ENCODE results near the gene RHOA.

RHOA gene

DNA sequence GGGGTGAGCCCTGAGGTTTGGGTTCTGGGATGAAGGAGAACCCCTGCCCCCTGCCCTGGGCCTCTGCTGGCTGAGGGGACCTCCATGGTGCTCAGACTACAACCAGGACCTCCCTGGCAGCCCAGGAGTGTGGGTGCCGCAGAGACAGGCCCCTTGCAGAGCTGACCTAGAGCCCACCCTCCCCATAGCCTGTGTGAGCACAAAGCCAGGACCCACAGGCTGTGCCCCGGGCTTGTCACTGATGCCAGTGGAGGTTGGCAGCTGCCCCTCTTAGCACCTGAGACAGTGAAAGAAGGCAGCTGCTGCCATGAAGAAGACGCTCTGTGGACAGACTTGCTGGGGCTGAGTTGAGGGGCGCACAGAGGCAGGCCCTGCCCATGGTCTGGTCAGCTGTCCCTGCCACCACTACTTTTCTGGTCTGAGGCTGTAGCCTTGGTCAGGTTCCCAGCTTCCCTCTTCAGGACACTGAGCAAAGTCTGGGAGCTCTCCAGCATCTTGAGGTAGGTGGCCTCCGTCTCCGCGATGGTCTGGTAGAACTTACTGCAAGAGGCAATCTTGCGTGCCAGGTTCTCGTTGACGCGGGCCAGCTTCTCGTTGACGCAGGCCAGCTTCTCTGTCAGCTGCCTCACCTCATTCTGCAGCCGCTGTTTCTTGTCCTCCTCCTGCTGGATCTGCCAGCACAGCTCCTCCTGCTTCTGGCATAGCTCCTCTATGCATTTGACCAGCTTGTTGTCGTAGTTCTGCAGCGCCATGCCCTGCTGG lies 94.9 kb downstream of the RHOA start:
- TF ChIP-seq TEAD4 (IDR thresholded peaks at IDR 0.05), result no peak
- TF ChIP-seq, protein P1, sequence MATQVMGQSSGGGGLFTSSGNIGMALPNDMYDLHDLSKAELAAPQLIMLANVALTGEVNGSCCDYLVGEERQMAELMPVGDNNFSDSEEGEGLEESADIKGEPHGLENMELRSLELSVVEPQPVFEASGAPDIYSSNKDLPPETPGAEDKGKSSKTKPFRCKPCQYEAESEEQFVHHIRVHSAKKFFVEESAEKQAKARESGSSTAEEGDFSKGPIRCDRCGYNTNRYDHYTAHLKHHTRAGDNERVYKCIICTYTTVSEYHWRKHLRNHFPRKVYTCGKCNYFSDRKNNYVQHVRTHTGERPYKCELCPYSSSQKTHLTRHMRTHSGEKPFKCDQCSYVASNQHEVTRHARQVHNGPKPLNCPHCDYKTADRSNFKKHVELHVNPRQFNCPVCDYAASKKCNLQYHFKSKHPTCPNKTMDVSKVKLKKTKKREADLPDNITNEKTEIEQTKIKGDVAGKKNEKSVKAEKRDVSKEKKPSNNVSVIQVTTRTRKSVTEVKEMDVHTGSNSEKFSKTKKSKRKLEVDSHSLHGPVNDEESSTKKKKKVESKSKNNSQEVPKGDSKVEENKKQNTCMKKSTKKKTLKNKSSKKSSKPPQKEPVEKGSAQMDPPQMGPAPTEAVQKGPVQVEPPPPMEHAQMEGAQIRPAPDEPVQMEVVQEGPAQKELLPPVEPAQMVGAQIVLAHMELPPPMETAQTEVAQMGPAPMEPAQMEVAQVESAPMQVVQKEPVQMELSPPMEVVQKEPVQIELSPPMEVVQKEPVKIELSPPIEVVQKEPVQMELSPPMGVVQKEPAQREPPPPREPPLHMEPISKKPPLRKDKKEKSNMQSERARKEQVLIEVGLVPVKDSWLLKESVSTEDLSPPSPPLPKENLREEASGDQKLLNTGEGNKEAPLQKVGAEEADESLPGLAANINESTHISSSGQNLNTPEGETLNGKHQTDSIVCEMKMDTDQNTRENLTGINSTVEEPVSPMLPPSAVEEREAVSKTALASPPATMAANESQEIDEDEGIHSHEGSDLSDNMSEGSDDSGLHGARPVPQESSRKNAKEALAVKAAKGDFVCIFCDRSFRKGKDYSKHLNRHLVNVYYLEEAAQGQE (IDR thresholded peaks at IDR 0.05; ENCODE audit: low read depth), result no peak

DNA sequence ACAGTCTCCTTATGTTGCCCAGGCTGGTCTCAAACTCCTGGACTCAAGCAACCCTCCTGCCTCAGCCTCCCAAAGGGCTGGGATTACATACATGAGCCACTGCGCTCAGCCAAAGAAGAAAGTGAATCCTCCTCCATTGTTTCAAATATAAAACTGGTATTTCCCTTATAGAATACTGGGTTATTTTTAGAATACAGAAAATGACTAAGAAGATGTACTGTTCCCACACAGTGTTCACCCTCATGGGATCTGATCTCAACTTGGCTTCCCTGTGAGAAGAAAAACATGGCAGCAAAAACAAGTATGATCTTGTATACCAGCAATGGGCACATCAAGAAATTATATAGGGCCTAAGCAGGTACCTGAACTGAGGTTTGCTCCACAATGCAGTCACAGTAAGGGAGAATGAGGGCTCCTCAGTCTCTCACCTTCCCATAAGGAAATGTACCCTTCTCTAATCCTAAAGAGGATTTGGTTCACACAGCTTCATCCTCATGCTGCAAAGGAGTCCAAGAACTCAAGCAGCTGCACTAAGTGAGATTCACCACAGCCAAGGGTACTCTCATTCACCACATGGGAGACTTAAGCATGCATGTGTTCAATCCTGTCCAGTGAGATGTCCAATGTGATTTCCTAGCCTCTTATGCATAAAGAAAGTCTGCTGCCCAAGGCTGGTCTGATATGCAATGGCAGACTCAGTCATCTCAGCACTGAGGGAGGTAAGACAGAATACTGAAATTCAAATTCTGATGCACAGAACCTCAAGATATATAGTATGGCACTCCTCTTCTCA lies 97.7 kb downstream of the RHOA start:
- TF ChIP-seq EP300 (IDR thresholded peaks at IDR 0.05; ENCODE audit: borderline replicate concordance), result no peak
- TF ChIP-seq RAD21 (IDR thresholded peaks at IDR 0.05; ENCODE audit: low read depth), result no peak
- TF ChIP-seq YY1 (IDR thresholded peaks at IDR 0.05; ENCODE audit: low read depth), result no peak
- no peak for TF ChIP-seq NFIC (IDR thresholded peaks at IDR 0.05)
- no peak for TF ChIP-seq TAF1 (IDR thresholded peaks at IDR 0.05; ENCODE audit: low read depth)
- TF ChIP-seq, protein P1 (IDR thresholded peaks at IDR 0.05; ENCODE audit: low read depth), result no peak
- TF ChIP-seq CREB1 (IDR thresholded peaks at IDR 0.05; ENCODE audit: low read depth), result no peak
- TF ChIP-seq EGR1 (IDR thresholded peaks at IDR 0.05), result no peak
- TF ChIP-seq FOXM1 (IDR thresholded peaks at IDR 0.05; ENCODE audit: borderline replicate concordance, low read depth), result no peak
- TF ChIP-seq, protein P2, sequence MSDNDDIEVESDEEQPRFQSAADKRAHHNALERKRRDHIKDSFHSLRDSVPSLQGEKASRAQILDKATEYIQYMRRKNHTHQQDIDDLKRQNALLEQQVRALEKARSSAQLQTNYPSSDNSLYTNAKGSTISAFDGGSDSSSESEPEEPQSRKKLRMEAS (IDR thresholded peaks at IDR 0.05), result no peak
- TF ChIP-seq ZBTB7A (IDR thresholded peaks at IDR 0.05; ENCODE audit: low read depth), result no peak
- TF ChIP-seq TEAD4 (IDR thresholded peaks at IDR 0.05), result no peak
- TF ChIP-seq, protein P3, sequence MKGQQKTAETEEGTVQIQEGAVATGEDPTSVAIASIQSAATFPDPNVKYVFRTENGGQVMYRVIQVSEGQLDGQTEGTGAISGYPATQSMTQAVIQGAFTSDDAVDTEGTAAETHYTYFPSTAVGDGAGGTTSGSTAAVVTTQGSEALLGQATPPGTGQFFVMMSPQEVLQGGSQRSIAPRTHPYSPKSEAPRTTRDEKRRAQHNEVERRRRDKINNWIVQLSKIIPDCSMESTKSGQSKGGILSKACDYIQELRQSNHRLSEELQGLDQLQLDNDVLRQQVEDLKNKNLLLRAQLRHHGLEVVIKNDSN (IDR thresholded peaks at IDR 0.05), result no peak
- no peak for TF ChIP-seq CEBPB (IDR thresholded peaks at IDR 0.05)
- TF ChIP-seq TCF12 (IDR thresholded peaks at IDR 0.05; ENCODE audit: low read depth), result no peak

DNA sequence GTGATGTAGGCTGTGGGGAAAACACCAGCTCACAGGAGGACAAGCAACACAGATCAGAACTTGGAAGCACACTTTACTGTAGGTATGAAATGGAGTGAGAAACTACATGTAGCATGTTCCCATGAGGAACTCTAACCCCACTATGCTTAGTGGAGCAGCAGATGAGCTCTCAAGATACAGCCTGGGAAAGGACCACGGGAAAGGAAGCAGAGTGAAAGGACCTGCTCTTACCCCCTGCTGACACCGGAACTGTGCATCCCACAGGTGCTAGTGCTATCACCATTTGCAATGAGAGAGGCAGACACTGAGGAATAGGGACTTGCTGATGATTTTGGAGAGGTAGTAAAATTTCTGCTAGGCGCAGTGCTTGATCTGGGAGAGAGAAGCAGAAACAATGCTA lies 100.5 kb downstream of the RHOA start:
- no peak for TF ChIP-seq TAF1 (IDR thresholded peaks at IDR 0.05; ENCODE audit: low read depth)
- TF ChIP-seq EGR1 (IDR thresholded peaks at IDR 0.05), result no peak
- no peak for TF ChIP-seq FOXM1 (IDR thresholded peaks at IDR 0.05; ENCODE audit: borderline replicate concordance, low read depth)
- no peak for TF ChIP-seq TCF12 (IDR thresholded peaks at IDR 0.05; ENCODE audit: low read depth)

DNA sequence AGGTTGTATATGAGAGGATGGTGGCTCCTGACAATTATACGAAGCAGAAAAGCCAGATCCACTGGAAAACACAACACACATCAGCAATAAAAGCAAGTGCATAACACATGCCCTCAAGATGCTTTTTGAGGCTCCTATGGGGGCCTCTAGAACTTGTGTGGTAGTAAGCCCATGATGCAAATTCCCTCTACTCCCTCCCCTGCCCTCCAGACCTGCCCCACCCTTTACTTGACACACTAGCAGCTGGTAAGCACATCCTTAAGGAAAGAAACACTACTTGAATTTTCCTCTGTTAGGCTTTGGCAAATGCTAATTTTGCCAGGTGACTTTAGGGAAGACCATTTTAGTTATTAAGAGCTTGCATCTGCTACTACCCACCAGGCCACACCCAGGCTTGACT lies 101.1 kb downstream of the RHOA start:
- TF ChIP-seq TEAD4 (IDR thresholded peaks at IDR 0.05) (no peak), CREB1 (IDR thresholded peaks at IDR 0.05; ENCODE audit: low read depth) (no peak), EGR1 (IDR thresholded peaks at IDR 0.05) (no peak), NFIC (IDR thresholded peaks at IDR 0.05) (no peak), YY1 (IDR thresholded peaks at IDR 0.05; ENCODE audit: low read depth) (no peak), RAD21 (IDR thresholded peaks at IDR 0.05; ENCODE audit: low read depth) (no peak), TAF1 (IDR thresholded peaks at IDR 0.05; ENCODE audit: low read depth) (no peak), TCF12 (IDR thresholded peaks at IDR 0.05; ENCODE audit: low read depth) (no peak), FOXM1 (IDR thresholded peaks at IDR 0.05; ENCODE audit: borderline replicate concordance, low read depth) (no peak), CEBPB (IDR thresholded peaks at IDR 0.05) (no peak), EP300 (IDR thresholded peaks at IDR 0.05; ENCODE audit: borderline replicate concordance) (no peak), ZBTB7A (IDR thresholded peaks at IDR 0.05; ENCODE audit: low read depth) (no peak)
- TF ChIP-seq, protein P2 (IDR thresholded peaks at IDR 0.05), result no peak
- TF ChIP-seq, protein P3 (IDR thresholded peaks at IDR 0.05), result no peak
- TF ChIP-seq, protein P1 (IDR thresholded peaks at IDR 0.05; ENCODE audit: low read depth), result no peak
